HepG2 (cell line): Measurements from ENCODE around the gene CYP4F8. TPM values are rescaled to one million over a fixed set of nuclear protein-coding genes. Genes with fewer than 3 reads are reported as not detected.

Experiments used
- CBFB ChIP-seq: sonication (generic); formaldehyde crosslinking; IDR thresholded peaks from 2 replicates; pipeline ENCODE4 v1.4.0; 2020; ENCODE audit warnings: missing genetic modification reagents
- CSRNP2 ChIP-seq: sonication (generic); formaldehyde crosslinking; conservative IDR thresholded peaks from 2 replicates; pipeline ENCODE4 v1.8.0; 2022; ENCODE audit warnings: low read depth, missing genetic modification reagents
- HNRNPH1 ChIP-seq: fragments of 200-400 bp; formaldehyde crosslinking; optimal IDR thresholded peaks from 2 replicates; pipeline ENCODE3; 2017; ENCODE audit warnings: mild to moderate bottlenecking, low read depth, low read length
- KLF12 ChIP-seq: sonication (generic); formaldehyde crosslinking; IDR thresholded peaks from 2 replicates; pipeline ENCODE4 v1.4.0; 2020; ENCODE audit warnings: missing genetic modification reagents, borderline replicate concordance
- MED13 ChIP-seq: sonication (generic); formaldehyde crosslinking; IDR thresholded peaks from 2 replicates; pipeline ENCODE4 v1.5.0; 2020; ENCODE audit warnings: missing genetic modification reagents
- NCOA5 ChIP-seq: sonication (generic); formaldehyde crosslinking; IDR thresholded peaks from 2 replicates; pipeline ENCODE4 v1.4.0; 2020; ENCODE audit warnings: missing genetic modification reagents
- THAP11 ChIP-seq: IDR thresholded peaks from 2 replicates; pipeline ENCODE4 v1.6.1; 2016; ENCODE audit warnings: missing biosample characterization, missing genetic modification reagents
- ZBTB46 ChIP-seq: sonication (generic); formaldehyde crosslinking; IDR thresholded peaks from 2 replicates; pipeline ENCODE4 v1.4.0; 2020; ENCODE audit warnings: mild to moderate bottlenecking, missing genetic modification reagents, borderline replicate concordance
- ZC3H4 ChIP-seq: sonication (generic); formaldehyde crosslinking; IDR thresholded peaks from 2 replicates; pipeline ENCODE4 v1.4.0; 2020; ENCODE audit warnings: missing genetic modification reagents, borderline replicate concordance
- ZFP41 ChIP-seq: sonication (generic); formaldehyde crosslinking; IDR thresholded peaks from 2 replicates; pipeline ENCODE4 v1.4.0; 2020; ENCODE audit warnings: mild to moderate bottlenecking, missing genetic modification reagents, borderline replicate concordance
- ZNF432 ChIP-seq: sonication (generic); formaldehyde crosslinking; IDR thresholded peaks from 2 replicates; pipeline ENCODE4 v1.5.0; 2020; ENCODE audit warnings: missing genetic modification reagents, mild to moderate bottlenecking, borderline replicate concordance
- ZNF501 ChIP-seq: sonication (generic); formaldehyde crosslinking; IDR thresholded peaks from 2 replicates; pipeline ENCODE4 v1.5.1; 2020; ENCODE audit warnings: mild to moderate bottlenecking, moderate library complexity, missing genetic modification reagents
- polyA plus RNA-seq, 8 experiments: library from polyadenylated mRNA; depleted of rRNA in 3 of 8; stranded (reverse) in 7 of 8; unstranded in 1 of 8; fragments of >200 nt; fragmentation: Illumina TruSeq in 4 of 8; extraction: Trizol in 4 of 8; gene quantifications; 2 replicates each; pipeline versions ENCODE4 v1.2.1 to v1.2.3, GENCODE V29; 2011 to 2016; ENCODE audit warnings: low read depth in 4 of 8, missing spikeins in 1 of 8, mixed read lengths in 1 of 8; ENCODE audit not compliant: insufficient read depth in 1 of 8
- total RNA-seq, 5 experiments: library from RNA; depleted of rRNA; stranded (reverse); fragments of >200 nt; fragmentation: Illumina TruSeq; extraction: Trizol; gene quantifications; 2 replicates each; pipeline ENCODE4 v1.2.3, GENCODE V29; 2016; ENCODE audit warnings: low read depth in 1 of 5
- TF ChIP-seq, protein P1 (sequence below): sonication (generic); formaldehyde crosslinking; IDR thresholded peaks from 2 replicates; pipeline ENCODE4 v1.5.0; 2020; ENCODE audit warnings: mild to moderate bottlenecking, missing genetic modification reagents, borderline replicate concordance
- TF ChIP-seq, protein P2 (sequence below): sonication (generic); formaldehyde crosslinking; IDR thresholded peaks from 2 replicates; pipeline ENCODE4 v1.4.0; 2020; ENCODE audit warnings: missing genetic modification reagents
- TF ChIP-seq, protein P3 (sequence below): IDR thresholded peaks from 2 replicates; pipeline ENCODE4 v1.6.1; 2018; ENCODE audit warnings: missing genetic modification reagents

The CYP4F8 gene
- total and polyA plus RNA-seq, 2 of the 13 experiments (the other 11 are each of a cell fraction or from before 2014, with no cell fraction given): not detected

DNA sequence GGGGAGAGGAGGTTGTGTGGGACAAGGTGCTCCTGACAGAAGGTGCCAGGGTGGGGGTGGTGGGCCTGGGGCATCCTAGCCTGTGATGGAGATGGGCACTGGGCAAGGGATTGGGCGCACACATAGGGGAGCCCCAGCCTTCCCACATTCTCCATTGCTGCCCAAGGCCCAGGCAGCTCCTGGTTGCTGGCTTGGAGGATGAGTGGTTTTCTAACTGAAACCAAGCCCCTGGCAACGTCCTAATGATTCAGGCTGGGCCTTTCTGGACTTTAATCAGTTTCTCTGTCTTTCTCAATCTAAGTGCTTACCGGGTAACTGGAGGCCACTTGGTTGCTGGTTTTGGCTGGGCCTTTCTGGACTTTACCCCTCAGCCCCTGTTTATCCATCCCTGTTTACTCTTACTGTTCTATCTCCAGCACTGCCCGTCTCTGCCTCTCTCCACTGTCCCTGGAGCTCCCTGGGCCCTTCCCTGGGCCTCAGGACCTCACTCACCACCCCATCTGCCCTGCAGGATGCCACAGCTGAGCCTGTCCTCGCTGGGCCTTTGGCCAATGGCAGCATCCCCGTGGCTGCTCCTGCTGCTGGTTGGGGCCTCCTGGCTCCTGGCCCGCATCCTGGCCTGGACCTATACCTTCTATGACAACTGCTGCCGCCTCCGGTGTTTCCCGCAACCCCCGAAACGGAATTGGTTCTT is 26.0 kb downstream of the CYP4F8 start (continued):
- TF ChIP-seq ZNF432 (CRISPR knock-in tag) (no peak), ZC3H4 (peak; percentile 42; the same call in 1 of the 2 replicates), ZNF501 (CRISPR knock-in tag) (no peak), CSRNP2 (no peak), NCOA5 (CRISPR knock-in tag) (no peak), KLF12 (CRISPR knock-in tag) (no peak; the same call in 1 of the 2 replicates), MED13 (CRISPR knock-in tag) (no peak), THAP11 (CRISPR knock-in tag) (peak; percentile 29; the same call in 1 of the 2 replicates), ZFP41 (CRISPR knock-in tag) (no peak), ZBTB46 (CRISPR knock-in tag) (no peak), HNRNPH1 (no peak), CBFB (CRISPR knock-in tag) (no peak)
- TF ChIP-seq, protein P1, sequence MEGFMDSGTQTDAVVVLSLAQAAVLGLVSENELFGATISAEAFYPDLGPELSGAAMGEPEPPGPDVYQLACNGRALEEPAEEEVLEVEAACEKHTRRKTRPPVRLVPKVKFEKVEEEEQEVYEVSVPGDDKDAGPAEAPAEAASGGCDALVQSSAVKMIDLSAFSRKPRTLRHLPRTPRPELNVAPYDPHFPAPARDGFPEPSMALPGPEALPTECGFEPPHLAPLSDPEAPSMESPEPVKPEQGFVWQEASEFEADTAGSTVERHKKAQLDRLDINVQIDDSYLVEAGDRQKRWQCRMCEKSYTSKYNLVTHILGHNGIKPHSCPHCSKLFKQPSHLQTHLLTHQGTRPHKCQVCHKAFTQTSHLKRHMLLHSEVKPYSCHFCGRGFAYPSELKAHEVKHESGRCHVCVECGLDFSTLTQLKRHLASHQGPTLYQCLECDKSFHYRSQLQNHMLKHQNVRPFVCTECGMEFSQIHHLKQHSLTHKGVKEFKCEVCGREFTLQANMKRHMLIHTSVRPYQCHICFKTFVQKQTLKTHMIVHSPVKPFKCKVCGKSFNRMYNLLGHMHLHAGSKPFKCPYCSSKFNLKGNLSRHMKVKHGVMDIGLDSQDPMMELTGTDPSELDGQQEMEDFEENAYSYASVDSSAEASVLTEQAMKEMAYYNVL (CRISPR knock-in tag): 0 out of 2 replicates have a peak, but pooled peaks have one; percentile 19
- TF ChIP-seq, protein P2, sequence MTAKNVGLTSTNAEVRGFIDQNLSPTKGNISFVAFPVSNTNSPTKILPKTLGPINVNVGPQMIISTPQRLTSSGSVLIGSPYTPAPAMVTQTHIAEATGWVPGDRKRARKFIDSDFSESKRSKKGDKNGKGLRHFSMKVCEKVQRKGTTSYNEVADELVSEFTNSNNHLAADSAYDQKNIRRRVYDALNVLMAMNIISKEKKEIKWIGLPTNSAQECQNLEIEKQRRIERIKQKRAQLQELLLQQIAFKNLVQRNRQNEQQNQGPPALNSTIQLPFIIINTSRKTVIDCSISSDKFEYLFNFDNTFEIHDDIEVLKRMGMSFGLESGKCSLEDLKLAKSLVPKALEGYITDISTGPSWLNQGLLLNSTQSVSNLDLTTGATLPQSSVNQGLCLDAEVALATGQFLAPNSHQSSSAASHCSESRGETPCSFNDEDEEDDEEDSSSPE (CRISPR knock-in tag): no peak
- TF ChIP-seq, protein P3, sequence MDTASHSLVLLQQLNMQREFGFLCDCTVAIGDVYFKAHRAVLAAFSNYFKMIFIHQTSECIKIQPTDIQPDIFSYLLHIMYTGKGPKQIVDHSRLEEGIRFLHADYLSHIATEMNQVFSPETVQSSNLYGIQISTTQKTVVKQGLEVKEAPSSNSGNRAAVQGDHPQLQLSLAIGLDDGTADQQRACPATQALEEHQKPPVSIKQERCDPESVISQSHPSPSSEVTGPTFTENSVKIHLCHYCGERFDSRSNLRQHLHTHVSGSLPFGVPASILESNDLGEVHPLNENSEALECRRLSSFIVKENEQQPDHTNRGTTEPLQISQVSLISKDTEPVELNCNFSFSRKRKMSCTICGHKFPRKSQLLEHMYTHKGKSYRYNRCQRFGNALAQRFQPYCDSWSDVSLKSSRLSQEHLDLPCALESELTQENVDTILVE (CRISPR knock-in tag): peak; percentile 70
